Adrenal gland (tissue), 12 donors: Measurements from ENCODE around the gene VWA8. TPM values are rescaled to one million over a fixed set of nuclear protein-coding genes. Genes with fewer than 3 reads are reported as not detected.

Experiments used
- DNase-seq, 7 donors: peaks; one replicate each; pipeline ENCODE4 v3.0.0-alpha.2; 2019 to 2020
- H3K27ac ChIP-seq, 5 donors: fragments of 200-600 bp; sonication (generic) in 4 of 5; 1 replicate in 3 of 5; 2 replicates in 2 of 5; pipeline versions ENCODE4 v1.5.1 to v1.8.0; 2016 to 2020; ENCODE audit warnings: mild to moderate bottlenecking in 1 of 5
- H3K27me3 ChIP-seq: fragments of 200-600 bp; 2 replicates; pipeline ENCODE4 v1.8.0; 2021
- H3K36me3 ChIP-seq, 2 donors: fragments of 200-600 bp; replicated peaks in 1 of 2; 1 replicate in 1 of 2; 2 replicates in 1 of 2; pipeline versions ENCODE4 v1.5.1 to v1.8.0; 2018 to 2022
- H3K4me1 ChIP-seq, 2 donors: fragments of 200-600 bp; replicated peaks in 1 of 2; 1 replicate in 1 of 2; 2 replicates in 1 of 2; pipeline versions ENCODE4 v1.5.1 to v1.8.0; 2018 to 2021
- H3K4me3 ChIP-seq, 4 donors: fragments of 200-600 bp; sonication (generic) in 3 of 4; one replicate each; pipeline ENCODE4 v1.5.1; 2016 to 2018
- H3K9me3 ChIP-seq, 3 donors: fragments of 200-600 bp; sonication (generic) in 1 of 3; replicated peaks in 1 of 3; 1 replicate in 2 of 3; 2 replicates in 1 of 3; pipeline versions ENCODE4 v1.5.1 to v1.8.0; 2016 to 2021
- CTCF ChIP-seq, 6 experiments: fragments of 450-650 bp in 4 of 6; fragments of 200-600 bp in 2 of 6; sonication (generic) in 1 of 6; IDR thresholded peaks; 1 replicate in 5 of 6; 2 replicates in 1 of 6; pipeline versions ENCODE4 v1.5.1 to v1.8.0; 2016 to 2021; ENCODE audit warnings: antibody characterized with exemption in 6 of 6, mild to moderate bottlenecking in 2 of 6, moderate library complexity in 1 of 6
- POLR2A ChIP-seq, 2 donors: fragments of 450-650 bp; IDR thresholded peaks; one replicate each; pipeline ENCODE4 v1.6.1; 2017; ENCODE audit warnings: antibody characterized with exemption in 2 of 2, mild to moderate bottlenecking in 2 of 2, moderate library complexity in 1 of 2
- WGBS, 4 donors: extraction: QIAGEN DNeasy Blood & Tissue Kit in 2 of 4; methylation state at CpG; one replicate each; pipeline versions ENCODE4 v1.1.5 to v1.1.7; 2013 to 2017; 5-methylcytosine and 5-hydroxymethylcytosine counted together
- intact Hi-C, 2 donors: fragments of 100-400 bp; cut with DNase I; formaldehyde crosslinking; loops; one replicate each; pipeline versions ENCODE4 v1.14.1 to v1.15.0; 2022 to 2023
- polyA plus RNA-seq, 3 donors: library from polyadenylated mRNA; stranded (reverse); fragments of 200-250 nt in 2 of 3; fragments of 350-450 nt in 1 of 3; fragmentation: Illumina TruSeq in 1 of 3; extraction: RNeasy Lipid Tissue Mini Kit (QIAGEN cat#74804) in 1 of 3; gene quantifications; one replicate each; pipeline ENCODE4 v1.2.3, GENCODE V29; 2013 to 2014
- total RNA-seq, 9 donors: library from RNA; depleted of rRNA in 4 of 9; stranded (reverse); fragments of >200 nt in 4 of 9; fragments of 120-200 nt in 1 of 9; fragmentation: NEBNext Ultra II Directional in 1 of 9; extraction: Animal tissue kit (Norgen Biotek cat#: 25700) in 1 of 9; gene quantifications; one replicate each; pipeline versions ENCODE4 v1.1.0 to v1.2.4, GENCODE V29; 2013 to 2023
- donor health status: healthy with polysubstance abuse.
- donor health status: Bipolar disorder and iron deficiency.
- donor health status: DM: yes; HTN: yes; CAD: no.
- donor health status: DM: no; HTN: no; CAD: no.
- donor health status: DM: no; HTN: no; CAD: no.
- donor health status: DM: yes; HTN: yes; CAD: no.

The VWA8 gene
- total and polyA plus RNA-seq, 12 donors: 8.1 to 45.4 (median 31.4) TPM

GRCh38 chr13:41764558-41764957, 196.4 kb downstream of the VWA8 start:
- H3K27me3 ChIP-seq: no peaks in the 10 kb centered on the region
- no peak overlapping the region for H3K27ac ChIP-seq
- intact Hi-C loops: no loop called here
- WGBS, 4 donors: 96 to 99% (median 97%) methylated on average over 4 of the region's 4 CpGs
- no peaks in the 10 kb centered on the region for H3K36me3 ChIP-seq
- no peak for DNase-seq
- H3K9me3 ChIP-seq: peaks cover 0 to 1% (median 0%) of the 10 kb centered on the region in 3 donors
- H3K4me1 ChIP-seq: no peaks in the 10 kb centered on the region
- no peak overlapping the region for H3K4me3 ChIP-seq
- no peak for TF ChIP-seq POLR2A (IDR thresholded peaks at IDR 0.05)
- no peak for TF ChIP-seq CTCF (IDR thresholded peaks at IDR 0.05)

GRCh38 chr13:41763782-41764181, 197.1 kb downstream of the VWA8 start:
- no peak for TF ChIP-seq CTCF (IDR thresholded peaks at IDR 0.05)
- no peak for TF ChIP-seq POLR2A (IDR thresholded peaks at IDR 0.05)
- intact Hi-C loops: no loop called here
- H3K27ac ChIP-seq: no peak overlapping the region
- peaks cover 0 to 9% (median 0%) of the 10 kb centered on the region in 3 donors for H3K9me3 ChIP-seq
- H3K4me3 ChIP-seq: no peak overlapping the region
- 53 to 72% (median 62%) methylated on average over 3 of the region's 3 CpGs for WGBS, 4 donors
- no peaks in the 10 kb centered on the region for H3K27me3 ChIP-seq
- H3K4me1 ChIP-seq: no peaks in the 10 kb centered on the region
- H3K36me3 ChIP-seq: no peaks in the 10 kb centered on the region
- no peak for DNase-seq

- intact Hi-C loops: no loop called here
- no peak for DNase-seq
- H3K36me3 ChIP-seq: no peaks in the 10 kb centered on the region
- WGBS, 4 donors: 93 to 97% (median 97%) methylated on average over 5 of the region's 5 CpGs
- no peak for TF ChIP-seq POLR2A (IDR thresholded peaks at IDR 0.05)
- TF ChIP-seq CTCF (IDR thresholded peaks at IDR 0.05): no peak
- H3K4me3 ChIP-seq: no peak overlapping the region
- H3K27ac ChIP-seq: no peak overlapping the region
- peaks cover 0 to 11% (median 0%) of the 10 kb centered on the region in 3 donors for H3K9me3 ChIP-seq
- H3K4me1 ChIP-seq: no peaks in the 10 kb centered on the region
- H3K27me3 ChIP-seq: no peaks in the 10 kb centered on the region
These were observed 198.1 kb downstream of the VWA8 start for GRCh38 chr13:41762796-41763195.

GRCh38 chr13:41756198-41756880, 204.6 kb downstream of the VWA8 start:
- DNase-seq: no peak
- Histone ChIP-seq H3K27ac (no peak overlapping the region), H3K36me3 (no peaks in the 10 kb centered on the region), H3K4me3 (no peak overlapping the region), H3K4me1 (peaks cover 0 to 10% of the 10 kb centered on the region in 2 donors), H3K9me3 (peaks cover 0 to 11% (median 0%) of the 10 kb centered on the region in 3 donors), H3K27me3 (no peaks in the 10 kb centered on the region)
- 86 to 90% (median 88%) methylated on average over 1 of the region's 1 CpG for WGBS, 4 donors
- intact Hi-C loops: no loop called here
- TF ChIP-seq POLR2A (IDR thresholded peaks at IDR 0.05) (no peak), CTCF (IDR thresholded peaks at IDR 0.05) (no peak)
